GM10248 (cell line): ENCODE data around the gene EFEMP2.
"Not testable (repeated sequence)": the region's sequence is repeated elsewhere in the genome, so short reads cannot be mapped to it uniquely, and the experiment has no call there.

Experiments used
- CTCF ChIA-PET: fragments of 300-600 bp; sonication (Branson Sonifier 250); formaldehyde crosslinking; extraction: SDS; loops from one replicate; lab custom pipeline; 2021; ENCODE audit warnings: antibody characterized with exemption; lab: Yijun Ruan, JAX
- POLR2A ChIA-PET: fragments of 350-650 bp; sonication (Branson Sonifier 250); formaldehyde crosslinking; extraction: SDS; loops from one replicate; lab custom pipeline; 2020; ENCODE audit warnings: antibody characterized with exemption; lab: Yijun Ruan, JAX
- DNase-seq: peaks from one replicate; pipeline ENCODE4 v3.0.0; 2012; ENCODE audit errors: extremely low spot score
- CTCF ChIP-seq: IDR thresholded peaks from 2 replicates; pipeline ENCODE4 v1.5.1; 2012; ENCODE audit warnings: mild to moderate bottlenecking, low read depth; ENCODE audit errors: extremely low read depth, missing control alignments, control extremely low read depth

Gene EFEMP2

GRCh38 chr11:65897020-65897471 lies 24.4 kb upstream of the EFEMP2 start:
- no peak for DNase-seq
- ChIA-PET CTCF (interaction anchor here (1.1 to 14.6 kb wide), 2 partner anchors 15 to 149 kb away, joined by 3 to 199 read pairs; partner anchors contain the start of genes CTSW and FIBP), POLR2A (no interaction called here)
- TF ChIP-seq CTCF, result no peak

- ChIA-PET CTCF (interaction anchor here (1.0 to 14.6 kb wide), 7 partner anchors 10 to 149 kb away, joined by 3 to 199 read pairs (median 3); partner anchors contain the start of genes CTSW, FIBP and MUS81), POLR2A (interaction anchor here (0.6 kb wide), 2 partner anchors 72 to 922 kb away, joined by 3 to 9 read pairs; no protein-coding TSS in a partner anchor)
- no peak for DNase-seq
- TF ChIP-seq CTCF, result no peak
These were observed 23.7 kb upstream of the EFEMP2 start for GRCh38 chr11:65896034-65896999.

GRCh38 chr11:65895482-65895981 lies 22.9 kb upstream of the EFEMP2 start:
- CTCF ChIA-PET, result interaction anchor here (1.0 to 14.6 kb wide), 6 partner anchors 11 to 93 kb away, joined by 3 to 199 read pairs (median 3); partner anchors contain the start of genes CTSW, FIBP and MUS81
- no peak for DNase-seq
- TF ChIP-seq CTCF, result no peak
- POLR2A ChIA-PET, result interaction anchor here (0.6 to 0.7 kb wide), 2 partner anchors 715 to 922 kb away, joined by 6 to 9 read pairs; no protein-coding TSS in a partner anchor

- POLR2A ChIA-PET, result no interaction called here
- CTCF ChIA-PET, result interaction anchor here (1.1 to 19.3 kb wide), 5 partner anchors 9 to 94 kb away, joined by 3 to 535 read pairs (median 80); partner anchors contain the start of genes CFL1, CTSW, EFEMP2 and FIBP
- TF ChIP-seq CTCF, result no peak
- no peak for DNase-seq
These were observed 21.5 kb upstream of the EFEMP2 start for GRCh38 chr11:65894034-65894591.

GRCh38 chr11:65892661-65893317 lies 20.2 kb upstream of the EFEMP2 start:
- TF ChIP-seq CTCF, result no peak
- no peak for DNase-seq
- ChIA-PET CTCF (interaction anchor here (0.7 to 19.3 kb wide), 9 partner anchors 10 to 112 kb away, joined by 3 to 535 read pairs (median 4); partner anchors contain the start of genes AP5B1, C11orf68, CFL1 and CTSW), POLR2A (interaction anchor here (0.8 to 1.4 kb wide), 3 partner anchors 8 to 33 kb away, joined by 3 to 7 read pairs (median 4); no protein-coding TSS in a partner anchor)

GRCh38 chr11:65892137-65892540 lies 19.5 kb upstream of the EFEMP2 start:
- POLR2A ChIA-PET, result interaction anchor here (1.4 to 2.2 kb wide), 2 partner anchors 9 to 23 kb away, joined by 4 to 10 read pairs; partner anchors contain the start of gene FOSL1
- not testable (repeated sequence) for DNase-seq

More at GRCh38 chr11:65892137-65892540, 19.5 kb upstream of the EFEMP2 start:
- CTCF ChIA-PET, result interaction anchor here (0.7 to 19.3 kb wide), 10 partner anchors 10 to 112 kb away, joined by 3 to 535 read pairs (median 4); partner anchors contain the start of genes AP5B1, C11orf68, CFL1 and CTSW
